Skin of body (tissue), 2 donors: ENCODE results near the gene ROBO4. TPM values are rescaled to one million over a fixed set of nuclear protein-coding genes. Genes with fewer than 3 reads are reported as not detected.

Experiments
- DNase-seq: peaks from one replicate; lab custom pipeline; 2025; lab: John Stamatoyannopoulos, UW
- total RNA-seq: library from RNA; depleted of rRNA; stranded (reverse); fragments of >200 nt; gene quantifications from one replicate; pipeline ENCODE4 v1.2.3, GENCODE V29; 2014

Gene ROBO4
- total RNA-seq, 1 donor from 2014 or later: 9.7 TPM

- DNase-seq: no peak
Observed at GRCh38 chr11:124875401-124875800, 22.3 kb downstream of the ROBO4 start.

DNA sequence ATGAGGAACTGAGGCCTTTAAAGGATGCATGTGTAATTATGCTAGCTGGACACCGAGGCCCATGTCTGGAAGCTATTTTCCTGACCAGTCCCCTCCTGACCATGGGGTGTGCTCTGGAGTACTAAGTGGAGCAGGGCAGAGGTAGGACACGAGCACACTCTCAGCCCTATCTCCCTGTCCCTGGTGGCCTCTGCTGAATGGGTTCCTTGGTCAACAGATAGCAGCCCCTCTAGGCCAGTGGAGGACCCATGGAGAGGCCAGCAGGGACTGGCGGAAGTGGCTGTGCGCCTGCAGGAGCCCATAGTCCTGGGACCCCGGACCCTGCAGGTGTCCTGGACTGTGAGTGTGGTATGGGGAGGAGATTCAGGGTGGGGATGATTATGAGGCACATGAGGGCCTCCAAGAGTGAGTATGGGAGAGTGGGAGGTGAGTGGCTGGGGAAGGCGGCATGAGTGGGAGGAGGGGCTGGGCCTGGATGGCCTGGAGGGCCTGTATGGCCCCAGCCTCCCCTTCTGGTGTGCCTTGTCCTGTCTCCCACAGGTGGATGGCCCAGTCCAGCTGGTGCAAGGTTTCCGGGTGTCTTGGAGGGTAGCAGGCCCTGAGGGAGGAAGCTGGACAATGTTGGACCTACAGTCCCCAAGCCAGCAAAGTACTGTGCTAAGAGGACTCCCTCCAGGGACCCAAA is 23.0 kb downstream of the ROBO4 start:
- DNase-seq: no peak

GRCh38 chr11:124873951-124874350 is 23.7 kb downstream of the ROBO4 start:
- no peak for DNase-seq

DNA sequence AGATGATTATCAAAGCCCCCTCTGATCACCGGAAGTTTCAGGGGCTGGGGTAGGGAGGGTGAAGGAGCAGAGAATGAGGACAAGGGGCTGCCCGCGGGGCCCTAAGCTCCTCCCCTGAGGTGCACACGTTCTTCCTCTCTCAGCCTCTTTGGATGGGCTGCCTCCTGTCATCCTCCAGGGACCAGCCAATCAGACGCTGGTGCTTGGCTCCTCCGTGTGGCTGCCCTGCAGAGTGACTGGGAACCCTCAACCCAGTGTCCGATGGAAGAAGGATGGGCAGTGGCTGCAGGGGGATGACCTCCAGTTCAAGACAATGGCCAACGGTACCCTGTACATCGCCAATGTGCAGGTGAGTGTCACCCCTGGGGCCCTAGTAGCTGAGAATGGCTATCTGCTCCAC is 24.9 kb downstream of the ROBO4 start:
- no peak for DNase-seq

DNA sequence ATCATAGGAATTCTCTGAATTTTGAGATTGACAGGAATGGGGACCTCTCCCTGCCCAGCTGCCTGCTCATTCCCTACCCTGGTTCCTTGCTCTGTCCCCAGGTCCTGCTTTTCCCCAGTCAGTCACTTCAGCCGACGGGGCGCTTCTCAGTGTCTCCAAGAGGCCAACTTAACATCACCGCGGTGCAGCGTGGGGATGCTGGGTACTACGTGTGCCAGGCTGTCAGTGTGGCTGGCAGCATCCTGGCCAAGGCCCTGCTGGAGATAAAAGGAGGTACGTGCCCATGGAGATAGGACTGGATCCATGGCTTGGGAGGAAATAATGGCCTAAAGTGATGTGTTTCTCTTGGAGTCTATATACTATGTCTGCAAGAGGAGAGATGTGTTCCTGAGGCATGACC is 25.4 kb downstream of the ROBO4 start:
- DNase-seq: no peak

DNA sequence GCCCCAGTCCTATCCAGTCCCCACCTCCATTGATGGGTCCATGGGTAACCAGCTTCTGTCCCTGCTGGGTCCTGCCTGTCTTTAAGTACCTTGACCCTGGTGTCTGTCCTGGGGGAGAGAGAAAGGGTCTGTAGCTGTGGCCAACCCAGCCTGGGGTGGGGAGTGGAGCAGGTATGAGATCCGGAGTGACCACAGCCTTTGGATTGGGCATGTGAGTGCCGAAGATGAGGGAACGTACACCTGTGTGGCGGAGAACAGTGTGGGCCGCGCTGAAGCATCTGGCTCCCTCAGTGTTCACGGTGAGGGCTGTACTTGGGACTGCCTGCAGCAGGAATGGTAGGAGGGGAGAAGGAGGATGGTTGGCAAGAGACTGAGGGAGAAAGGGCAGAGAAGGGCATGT is 27.2 kb downstream of the ROBO4 start:
- no peak for DNase-seq

DNA sequence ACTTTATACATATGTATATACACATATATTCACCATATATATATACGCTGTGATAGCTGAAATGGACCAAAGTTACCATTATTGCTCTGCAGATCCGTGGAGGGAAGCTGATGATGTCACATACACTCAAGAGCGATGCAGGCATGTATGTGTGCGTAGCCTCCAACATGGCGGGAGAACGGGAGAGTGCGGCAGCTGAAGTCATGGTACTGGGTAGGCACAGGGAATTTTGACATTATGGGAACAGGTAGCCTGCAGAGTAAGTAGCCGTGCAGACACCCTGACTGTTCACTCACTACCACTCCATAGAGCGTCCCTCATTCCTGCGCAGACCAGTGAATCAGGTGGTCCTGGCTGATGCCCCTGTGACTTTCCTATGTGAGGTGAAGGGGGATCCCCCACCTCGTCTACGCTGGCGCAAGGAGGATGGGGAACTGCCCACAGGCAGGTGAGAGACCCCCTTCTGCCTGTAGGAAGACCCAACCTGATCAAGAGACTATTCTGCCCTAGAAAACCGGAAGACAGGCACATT is 27.7 kb downstream of the ROBO4 start:
- DNase-seq: no peak

GRCh38 chr11:124869331-124869730 is 28.3 kb downstream of the ROBO4 start:
- no peak for DNase-seq

- no peak for DNase-seq
Observed at GRCh38 chr11:124868331-124869274, 29.1 kb downstream of the ROBO4 start.

- DNase-seq: no peak
Observed at GRCh38 chr11:124867700-124868099, 30.0 kb downstream of the ROBO4 start.

- DNase-seq: no peak
Observed at GRCh38 chr11:124865902-124866851, 31.5 kb downstream of the ROBO4 start.

DNA sequence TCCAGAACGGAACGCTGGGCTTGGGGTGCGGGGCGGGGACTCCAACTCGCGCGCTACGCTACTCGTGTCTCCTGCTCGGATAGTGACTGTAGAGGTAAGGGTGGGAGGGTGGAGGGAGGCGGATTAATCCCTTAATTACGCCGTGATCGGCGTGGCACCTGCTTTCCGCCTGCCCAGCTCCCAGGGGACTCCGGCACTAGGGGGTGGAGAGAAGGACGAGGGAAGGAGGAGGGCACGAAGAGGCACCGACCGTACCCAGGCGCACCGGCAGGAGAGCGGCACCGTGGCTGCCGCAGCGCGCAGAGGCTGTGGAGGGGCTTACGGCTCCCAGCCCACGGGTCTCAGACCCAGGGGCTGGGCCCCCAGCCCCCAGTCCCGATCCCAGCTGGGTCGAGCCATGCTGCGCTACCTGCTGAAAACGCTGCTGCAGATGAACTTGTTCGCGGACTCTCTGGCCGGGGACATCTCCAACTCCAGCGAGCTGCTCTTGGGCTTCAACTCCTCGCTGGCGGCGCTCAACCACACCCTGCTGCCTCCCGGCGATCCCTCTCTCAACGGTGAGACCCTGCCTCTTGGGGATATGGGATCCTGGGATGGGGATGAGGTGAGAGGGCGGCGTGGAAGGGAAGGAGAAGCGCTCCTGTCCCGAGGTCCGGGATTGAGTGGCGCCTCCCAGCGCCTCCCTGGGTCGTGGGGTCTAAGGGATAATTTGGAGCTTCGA is 32.3 kb downstream of the ROBO4 start, which contains the start of gene ROBO3:
TSS of gene ROBO3 (plus strand) at position 252 of the 721 bp plus-strand sequence. CDS start at position 398, 146 bp downstream.
- no peak for DNase-seq

DNA sequence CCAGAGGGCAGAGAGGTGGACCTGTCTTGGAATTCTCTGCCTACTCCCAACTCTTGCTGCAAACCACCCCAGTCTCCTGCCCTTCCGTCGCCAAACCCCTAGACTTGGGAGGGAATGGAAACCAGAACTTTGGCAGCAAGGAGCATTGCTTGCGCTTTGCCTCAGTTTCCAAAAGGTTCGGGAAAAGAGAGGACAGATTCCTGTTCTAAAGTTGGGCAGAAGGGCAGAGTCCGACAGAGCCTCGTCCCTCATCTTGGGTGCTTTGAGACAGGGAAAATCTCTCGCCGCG is 32.8 kb downstream of the ROBO4 start:
- DNase-seq: no peak

- DNase-seq: no peak
Observed at GRCh38 chr11:124864176-124864891, 33.3 kb downstream of the ROBO4 start.

DNA sequence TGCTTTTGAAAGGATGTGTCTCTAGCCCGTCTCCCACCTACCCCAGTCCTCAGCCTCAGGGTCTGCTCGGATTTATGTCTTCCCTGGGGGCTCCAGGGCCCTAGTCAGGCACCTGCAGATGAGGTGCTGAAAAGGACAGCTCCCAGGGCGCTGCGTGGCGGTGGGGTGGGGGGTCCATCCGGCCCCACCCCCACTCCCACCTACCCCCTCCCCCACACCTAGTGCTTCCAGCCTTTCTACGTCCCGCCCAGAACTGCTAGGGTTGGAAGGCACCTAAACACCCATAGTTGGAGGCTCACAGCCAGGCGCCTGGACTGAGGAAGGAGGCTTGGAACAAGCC is 33.9 kb downstream of the ROBO4 start:
- DNase-seq: no peak

GRCh38 chr11:124863137-124863825 is 34.4 kb downstream of the ROBO4 start:
- DNase-seq: no peak

GRCh38 chr11:124861670-124862069 is 36.0 kb downstream of the ROBO4 start:
- no peak for DNase-seq

- no peak for DNase-seq
Observed at GRCh38 chr11:124859171-124859570, 38.5 kb downstream of the ROBO4 start.

GRCh38 chr11:124846070-124846673 is 51.5 kb downstream of the ROBO4 start:
- DNase-seq: no peak
